OCI-LY3 (cell line): ENCODE data around the gene SYNE1.

Source experiments
- H2AFZ ChIP-seq: fragments of 200-600, 300-600 bp; shearing (Covaris generic); 2 replicates; pipeline ENCODE4 v1.6.0; 2014; ENCODE audit warnings: antibody characterized with exemption, low read depth, low read length
- H3K27ac ChIP-seq: fragments of 200-600, 300-600 bp; sonication (generic); 2 replicates; pipeline ENCODE4 v1.5.1; 2014; ENCODE audit warnings: mild to moderate bottlenecking, low read length, moderate library complexity, mixed read lengths
- H3K27me3 ChIP-seq: fragments of 200-600, 300-600 bp; sonication (generic); 2 replicates; pipeline ENCODE4 v1.6.1; 2014; ENCODE audit warnings: low read depth, low read length, mixed read lengths
- H3K36me3 ChIP-seq: fragments of 200-600, 300-600 bp; sonication (generic); replicated peaks from 2 replicates; pipeline ENCODE3; 2014; ENCODE audit warnings: low read depth, low read length, mixed read lengths
- H3K4me1 ChIP-seq: fragments of 300-600, 200-600 bp; sonication (generic); 2 replicates; pipeline ENCODE4 v1.6.1; 2014; ENCODE audit warnings: low read length, mixed read lengths
- H3K4me2 ChIP-seq: fragments of 200-600, 300-600 bp; sonication (generic); 2 replicates; pipeline ENCODE4 v1.6.1; 2014; ENCODE audit warnings: low read length, mixed read lengths
- H3K4me3 ChIP-seq: fragments of 300-600, 200-600 bp; sonication (generic); 2 replicates; pipeline ENCODE4 v1.5.1; 2014; ENCODE audit warnings: antibody characterized with exemption, mild to moderate bottlenecking, low read length, moderate library complexity
- H3K79me2 ChIP-seq: fragments of 300-600, 200-600 bp; shearing (Covaris generic); 2 replicates; pipeline ENCODE4 v1.6.1; 2014; ENCODE audit warnings: mild to moderate bottlenecking, low read length, mixed read lengths
- H3K9ac ChIP-seq: fragments of 300-600, 200-600 bp; shearing (Covaris generic); 2 replicates; pipeline ENCODE4 v1.6.0; 2014; ENCODE audit warnings: mild to moderate bottlenecking, low read length, moderate library complexity
- H3K9me3 ChIP-seq: fragments of 200-600, 300-600 bp; shearing (Covaris generic); 2 replicates; pipeline ENCODE4 v1.6.1; 2014; ENCODE audit warnings: low read length, mixed read lengths; ENCODE audit not compliant: insufficient read depth
- H4K20me1 ChIP-seq: fragments of 200-600, 300-600 bp; sonication (generic); 2 replicates; pipeline ENCODE4 v1.6.1; 2016; ENCODE audit warnings: low read length, mixed read lengths; ENCODE audit not compliant: insufficient read depth
- EZH2phosphoT487 ChIP-seq: fragments of 200-600 bp; shearing (Covaris generic); IDR thresholded peaks from 2 replicates; pipeline ENCODE4 v1.6.1; 2018; ENCODE audit warnings: antibody characterized with exemption, mixed run types, low read depth
- TF ChIP-seq, protein P1 (sequence below): fragments of 200-600, 300-600 bp; sonication (generic); IDR thresholded peaks from 2 replicates; pipeline ENCODE4 v1.5.1; 2014; ENCODE audit warnings: antibody characterized with exemption, low read length, low read depth

The SYNE1 gene

GRCh38 chr6:152121910-152122309, 515.3 kb downstream of the SYNE1 start:
- Histone ChIP-seq H3K36me3 (no peaks in the 10 kb centered on the region), H3K79me2 (no peaks in the 10 kb centered on the region), H3K27me3 (no peaks in the 10 kb centered on the region), H3K4me2 (no peak overlapping the region), H3K27ac (no peak overlapping the region), H3K9me3 (no peaks in the 10 kb centered on the region), H3K4me1 (peaks cover 21% of the 10 kb centered on the region), H3K9ac (no peak overlapping the region), H4K20me1 (no peaks in the 10 kb centered on the region), H3K4me3 (no peak overlapping the region), H2AFZ (no peak overlapping the region)
- TF ChIP-seq, protein P1, sequence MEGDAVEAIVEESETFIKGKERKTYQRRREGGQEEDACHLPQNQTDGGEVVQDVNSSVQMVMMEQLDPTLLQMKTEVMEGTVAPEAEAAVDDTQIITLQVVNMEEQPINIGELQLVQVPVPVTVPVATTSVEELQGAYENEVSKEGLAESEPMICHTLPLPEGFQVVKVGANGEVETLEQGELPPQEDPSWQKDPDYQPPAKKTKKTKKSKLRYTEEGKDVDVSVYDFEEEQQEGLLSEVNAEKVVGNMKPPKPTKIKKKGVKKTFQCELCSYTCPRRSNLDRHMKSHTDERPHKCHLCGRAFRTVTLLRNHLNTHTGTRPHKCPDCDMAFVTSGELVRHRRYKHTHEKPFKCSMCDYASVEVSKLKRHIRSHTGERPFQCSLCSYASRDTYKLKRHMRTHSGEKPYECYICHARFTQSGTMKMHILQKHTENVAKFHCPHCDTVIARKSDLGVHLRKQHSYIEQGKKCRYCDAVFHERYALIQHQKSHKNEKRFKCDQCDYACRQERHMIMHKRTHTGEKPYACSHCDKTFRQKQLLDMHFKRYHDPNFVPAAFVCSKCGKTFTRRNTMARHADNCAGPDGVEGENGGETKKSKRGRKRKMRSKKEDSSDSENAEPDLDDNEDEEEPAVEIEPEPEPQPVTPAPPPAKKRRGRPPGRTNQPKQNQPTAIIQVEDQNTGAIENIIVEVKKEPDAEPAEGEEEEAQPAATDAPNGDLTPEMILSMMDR = no peak
- no peak for TF ChIP-seq EZH2phosphoT487

GRCh38 chr6:152119831-152120230, 517.3 kb downstream of the SYNE1 start:
- no peak overlapping the region for H3K4me2 ChIP-seq
- TF ChIP-seq EZH2phosphoT487 = no peak
- TF ChIP-seq, protein P1 = no peak

DNA sequence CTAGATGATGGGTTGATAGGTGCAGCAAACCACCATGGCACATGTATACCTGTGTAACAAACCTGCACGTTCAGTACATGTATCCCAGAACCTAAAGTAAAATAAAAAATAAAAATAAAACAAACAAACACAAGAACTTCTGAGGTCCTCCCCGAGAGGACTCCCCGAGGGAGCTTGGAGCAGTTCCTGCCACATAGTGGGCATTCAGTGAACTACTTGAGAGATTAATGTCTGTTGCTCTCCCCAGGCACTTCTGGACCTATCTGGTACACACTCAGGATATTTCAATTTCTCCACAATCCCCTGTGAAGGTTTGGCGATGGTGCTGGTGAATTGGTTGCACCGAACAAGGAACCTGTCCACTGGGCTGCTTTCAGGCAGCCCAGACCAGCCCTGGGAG, 518.5 kb downstream of the SYNE1 start:
- Histone ChIP-seq H3K27me3 (no peaks in the 10 kb centered on the region), H3K9ac (no peak overlapping the region), H3K9me3 (no peaks in the 10 kb centered on the region), H3K4me3 (no peak overlapping the region), H3K36me3 (no peaks in the 10 kb centered on the region), H3K4me2 (no peak overlapping the region), H4K20me1 (no peaks in the 10 kb centered on the region), H3K79me2 (no peaks in the 10 kb centered on the region), H3K4me1 (peaks cover 12% of the 10 kb centered on the region), H3K27ac (no peak overlapping the region), H2AFZ (no peak overlapping the region)
- TF ChIP-seq, protein P1 = no peak
- no peak for TF ChIP-seq EZH2phosphoT487

More at GRCh38 chr6:152119831-152120230, 517.3 kb downstream of the SYNE1 start:
- Histone ChIP-seq H3K79me2 (no peaks in the 10 kb centered on the region), H3K4me3 (no peak overlapping the region), H3K9me3 (no peaks in the 10 kb centered on the region), H3K27ac (no peak overlapping the region), H4K20me1 (no peaks in the 10 kb centered on the region), H3K9ac (no peak overlapping the region), H3K36me3 (no peaks in the 10 kb centered on the region), H3K27me3 (no peaks in the 10 kb centered on the region), H3K4me1 (peaks cover 19% of the 10 kb centered on the region), H2AFZ (no peak overlapping the region)

GRCh38 chr6:152118224-152118623, 518.9 kb downstream of the SYNE1 start:
- H2AFZ ChIP-seq = no peak overlapping the region
- H3K9me3 ChIP-seq = no peaks in the 10 kb centered on the region
- no peak overlapping the region for H3K9ac ChIP-seq
- TF ChIP-seq EZH2phosphoT487 = no peak
- TF ChIP-seq, protein P1 = no peak
- no peaks in the 10 kb centered on the region for H3K36me3 ChIP-seq
- peaks cover 13% of the 10 kb centered on the region for H3K4me1 ChIP-seq
- no peak overlapping the region for H3K4me3 ChIP-seq
- no peaks in the 10 kb centered on the region for H3K79me2 ChIP-seq
- no peaks in the 10 kb centered on the region for H4K20me1 ChIP-seq
- no peak overlapping the region for H3K4me2 ChIP-seq
- no peaks in the 10 kb centered on the region for H3K27me3 ChIP-seq
- no peak overlapping the region for H3K27ac ChIP-seq
